NCI-H82 treated with DMSO at 0.1 percent for 48 hours (cell line): ENCODE results near the gene APOD.
"Not testable (repeated sequence)": the region's sequence is repeated elsewhere in the genome, so short reads cannot be mapped to it uniquely, and the experiment has no call there.

Experiments
- DNase-seq: peaks from one replicate; lab custom pipeline; 2025; ENCODE audit not compliant: unreplicated experiment; lab: John Stamatoyannopoulos, UW

APOD gene

GRCh38 chr3:195583831-195584542 lies at the start of gene APOD:
TSS of gene APOD (minus strand) at chr3:195583940. CDS start at chr3:195579461, 4,479 bp downstream.
- DNase-seq: no peak

- DNase-seq: not testable (repeated sequence)
These were observed 49.6 kb upstream of the APOD start for GRCh38 chr3:195633351-195633750.

GRCh38 chr3:195632501-195633185 lies 48.9 kb upstream of the APOD start:
- DNase-seq: not testable (repeated sequence)

GRCh38 chr3:195632046-195632445 lies 48.3 kb upstream of the APOD start:
- not testable (repeated sequence) for DNase-seq

- DNase-seq: not testable (repeated sequence)
These were observed 47.3 kb upstream of the APOD start for GRCh38 chr3:195630938-195631495.

GRCh38 chr3:195630086-195630917 lies 46.6 kb upstream of the APOD start:
- not testable (repeated sequence) for DNase-seq

- not testable (repeated sequence) for DNase-seq
These were observed 45.9 kb upstream of the APOD start for GRCh38 chr3:195629682-195630081.

GRCh38 chr3:195628386-195628920 lies 44.7 kb upstream of the APOD start:
- DNase-seq: not testable (repeated sequence)

- DNase-seq: not testable (repeated sequence)
These were observed 44.0 kb upstream of the APOD start for GRCh38 chr3:195627515-195628385.

- DNase-seq: not testable (repeated sequence)
These were observed 41.1 kb upstream of the APOD start for GRCh38 chr3:195624603-195625560.

GRCh38 chr3:195624171-195624570 lies 40.4 kb upstream of the APOD start:
- not testable (repeated sequence) for DNase-seq

GRCh38 chr3:195623217-195623965 lies 39.7 kb upstream of the APOD start:
- not testable (repeated sequence) for DNase-seq

GRCh38 chr3:195622523-195623170 lies 38.9 kb upstream of the APOD start:
- DNase-seq: not testable (repeated sequence)

- DNase-seq: not testable (repeated sequence)
These were observed 38.3 kb upstream of the APOD start for GRCh38 chr3:195622012-195622411.

GRCh38 chr3:195621095-195621494 lies 37.4 kb upstream of the APOD start:
- DNase-seq: not testable (repeated sequence)

GRCh38 chr3:195620476-195620875 lies 36.7 kb upstream of the APOD start:
- not testable (repeated sequence) for DNase-seq

- not testable (repeated sequence) for DNase-seq
These were observed 36.0 kb upstream of the APOD start for GRCh38 chr3:195619591-195620369.
